CD4-positive, alpha-beta T cell treated with Interleukin-15 for 1 hour (primary cell): ENCODE measurements around the gene CHST6.
"Not testable (repeated sequence)": the region's sequence is repeated elsewhere in the genome, so short reads cannot be mapped to it uniquely, and the experiment has no call there.

Experiments
- DNase-seq: peaks from one replicate; pipeline ENCODE4 v3.0.0-alpha.2; 2020

The CHST6 gene

DNA sequence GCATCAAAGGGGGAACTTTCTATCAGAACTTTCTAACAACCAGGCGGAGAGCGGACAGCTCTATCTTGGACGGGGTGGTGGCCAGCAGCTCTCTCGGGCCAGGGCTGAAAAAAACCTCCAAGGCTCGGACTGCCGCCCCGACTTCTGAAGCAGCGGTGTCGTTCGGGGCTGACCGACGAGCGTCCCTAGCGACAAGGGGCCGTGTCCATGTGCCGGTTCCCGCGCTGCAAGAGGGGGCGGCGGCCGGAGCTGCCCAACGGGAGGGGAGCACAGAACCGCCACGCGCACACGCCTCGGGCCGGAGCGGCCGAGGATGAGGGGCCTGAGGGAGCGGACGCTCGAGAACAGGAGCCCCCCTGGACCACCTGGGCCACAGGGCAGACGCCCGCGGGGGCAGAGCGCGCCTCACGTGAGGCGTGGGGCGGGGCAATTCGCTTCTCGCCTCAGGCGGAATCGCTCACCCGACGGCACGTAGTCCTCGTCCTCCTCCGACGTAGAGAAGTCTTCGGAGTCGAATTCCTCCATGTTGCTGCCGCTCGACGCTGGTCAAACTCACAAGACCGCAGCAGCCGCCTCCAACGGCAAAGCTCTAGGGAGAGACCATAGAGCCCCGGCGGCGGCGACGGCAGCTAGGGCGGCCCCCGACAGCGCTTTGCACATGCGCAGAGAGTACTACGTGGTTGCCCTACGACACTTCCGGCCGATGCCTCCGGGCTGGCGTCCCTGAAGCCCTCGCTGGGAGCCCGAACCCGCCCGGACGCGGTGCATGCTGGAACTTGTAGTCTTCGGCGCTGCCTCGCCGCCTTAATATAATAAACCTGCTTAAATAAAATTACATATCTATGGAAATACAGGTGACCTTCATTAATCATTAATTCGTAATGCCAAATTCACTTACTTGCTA lies 62.2 kb downstream of the CHST6 start, which contains the start of gene CFDP1:
Gene CFDP1, minus strand, starts transcription at position 676 of the 904 bp plus-strand sequence. Its CDS starts 151 bp downstream, at position 525.
- peak; percentile 95 for DNase-seq

DNA sequence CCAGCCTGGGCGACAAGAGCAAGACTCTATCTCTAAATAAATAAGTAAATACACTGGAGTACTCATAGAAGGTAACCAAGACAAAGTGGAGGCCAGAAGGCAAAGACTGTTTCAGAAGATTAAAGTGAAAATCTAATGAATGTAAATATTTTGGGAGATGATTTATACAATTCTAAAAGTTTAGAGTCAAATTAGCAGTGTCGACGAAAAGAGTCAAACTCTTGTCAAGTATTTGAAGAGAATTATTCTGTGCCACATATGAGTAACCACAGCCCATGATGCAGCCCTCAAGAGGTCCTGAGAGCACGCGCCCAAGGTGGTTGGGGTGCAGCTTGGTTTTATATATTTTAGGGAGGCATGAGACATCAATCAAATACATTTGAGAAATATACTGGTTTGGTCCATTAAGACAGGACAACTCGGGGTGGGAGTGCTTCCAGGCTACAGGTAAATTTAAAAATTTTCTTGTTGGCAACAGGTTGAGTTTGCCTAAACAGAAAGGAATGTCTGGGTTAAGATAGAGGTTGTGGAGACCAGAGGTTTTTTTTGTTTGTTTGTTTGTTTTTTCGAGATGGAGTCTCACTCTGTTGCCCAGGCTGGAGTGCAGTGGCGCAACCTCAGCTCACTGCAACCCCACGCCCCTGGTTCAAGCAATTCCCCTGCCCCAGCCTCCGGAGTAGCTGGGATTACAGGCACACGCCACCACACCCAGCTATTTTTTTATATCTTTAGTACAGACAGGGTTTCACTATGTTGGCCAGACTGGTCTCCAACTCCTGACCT lies 65.4 kb downstream of the CHST6 start:
- no peak for DNase-seq

DNA sequence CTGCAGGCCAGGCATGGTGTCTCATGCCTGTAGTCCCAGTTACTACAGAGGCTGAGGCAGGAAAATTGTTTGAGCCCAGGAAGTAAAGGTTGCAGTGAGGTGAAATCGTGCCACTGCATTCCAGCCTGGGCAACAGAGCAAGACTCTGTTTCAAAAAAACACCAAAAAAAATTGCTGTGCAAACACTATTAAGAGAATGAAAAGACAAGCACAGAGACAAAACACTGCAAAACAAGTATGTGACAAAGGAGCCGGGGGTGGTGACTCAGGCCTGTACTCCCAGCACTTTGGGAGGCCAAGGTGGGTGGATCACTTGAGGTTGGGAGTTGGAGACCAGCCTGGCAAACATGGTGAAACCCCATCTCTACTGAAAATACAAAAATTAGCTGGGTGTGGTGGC lies 68.7 kb downstream of the CHST6 start:
- DNase-seq: not testable (repeated sequence)

DNA sequence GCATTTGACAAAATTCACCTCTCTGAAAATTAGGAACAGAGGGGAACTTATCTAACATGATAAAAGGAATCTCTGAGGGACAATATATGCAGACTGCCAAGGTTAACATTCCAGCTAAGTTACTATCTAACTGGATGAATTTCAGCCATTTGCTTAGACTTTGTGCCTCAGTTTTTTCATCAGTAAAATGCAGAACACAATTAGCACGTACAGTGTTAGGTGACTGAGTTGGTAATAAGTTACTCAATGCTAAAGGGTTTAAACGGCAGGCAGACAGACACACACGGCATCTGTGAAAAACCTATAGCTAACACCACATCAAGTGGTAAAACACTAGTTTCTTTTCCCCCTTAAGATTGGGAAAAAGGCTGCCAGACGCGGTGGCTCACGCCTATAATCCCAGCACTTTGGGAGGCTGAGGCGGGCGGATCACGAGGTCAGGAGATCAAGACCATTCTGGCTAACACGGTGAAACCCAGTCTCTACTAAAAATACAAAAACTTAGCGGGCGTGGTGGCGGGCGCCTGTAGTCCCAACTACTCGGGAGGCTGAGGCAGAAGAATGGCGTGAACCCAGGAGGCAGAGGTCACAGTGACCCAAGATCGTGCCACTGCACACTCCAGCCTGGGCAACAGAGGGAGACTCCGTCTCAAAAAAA lies 71.0 kb downstream of the CHST6 start:
- DNase-seq: not testable (repeated sequence)

DNA sequence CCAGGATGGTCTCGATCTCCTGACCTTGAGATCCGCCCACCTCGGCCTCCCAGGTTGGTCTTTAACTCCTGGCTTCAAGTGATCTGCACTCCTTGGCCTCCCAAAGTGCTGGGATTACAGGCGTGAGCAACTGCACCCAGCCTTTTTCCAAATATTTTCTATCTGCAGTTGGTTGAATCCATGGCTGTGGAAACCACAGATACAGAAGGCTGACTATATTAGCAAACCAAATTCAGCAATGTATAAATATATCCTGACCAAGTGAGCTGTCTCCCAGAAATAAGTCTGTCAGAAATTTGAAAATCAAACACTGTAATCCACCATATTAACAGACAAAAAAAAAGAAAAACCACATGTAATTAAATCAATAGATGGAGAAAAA lies 71.5 kb downstream of the CHST6 start:
- no peak for DNase-seq
